GM12801 (cell line): Measurements from ENCODE around the gene RAD51AP2.

Experiments
- TF ChIP-seq, protein P1 (sequence below): IDR thresholded peaks from one replicate; pipeline ENCODE4 v1.5.1; 2011; ENCODE audit warnings: control low read depth; ENCODE audit not compliant: insufficient read length; ENCODE audit errors: extremely low read depth

The RAD51AP2 gene

DNA sequence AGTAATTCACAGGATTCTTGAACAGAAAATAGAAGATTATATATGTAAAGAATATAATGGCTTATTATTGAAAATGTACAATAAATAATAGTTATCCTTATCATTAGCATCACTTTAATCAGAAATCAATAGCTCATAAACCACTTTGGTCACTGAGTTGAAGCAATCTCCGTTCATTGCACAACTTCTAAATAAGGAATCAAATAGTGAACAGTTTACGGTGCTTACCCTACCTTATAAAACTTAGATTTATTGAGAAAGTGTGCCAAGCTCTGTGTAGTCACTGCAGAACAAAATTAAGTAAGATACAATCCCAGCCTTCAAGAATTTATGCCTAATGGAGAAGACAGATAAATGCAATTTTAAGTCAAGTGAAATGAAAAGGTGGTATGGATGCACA is 29.0 kb upstream of the RAD51AP2 start:
- TF ChIP-seq, protein P1, sequence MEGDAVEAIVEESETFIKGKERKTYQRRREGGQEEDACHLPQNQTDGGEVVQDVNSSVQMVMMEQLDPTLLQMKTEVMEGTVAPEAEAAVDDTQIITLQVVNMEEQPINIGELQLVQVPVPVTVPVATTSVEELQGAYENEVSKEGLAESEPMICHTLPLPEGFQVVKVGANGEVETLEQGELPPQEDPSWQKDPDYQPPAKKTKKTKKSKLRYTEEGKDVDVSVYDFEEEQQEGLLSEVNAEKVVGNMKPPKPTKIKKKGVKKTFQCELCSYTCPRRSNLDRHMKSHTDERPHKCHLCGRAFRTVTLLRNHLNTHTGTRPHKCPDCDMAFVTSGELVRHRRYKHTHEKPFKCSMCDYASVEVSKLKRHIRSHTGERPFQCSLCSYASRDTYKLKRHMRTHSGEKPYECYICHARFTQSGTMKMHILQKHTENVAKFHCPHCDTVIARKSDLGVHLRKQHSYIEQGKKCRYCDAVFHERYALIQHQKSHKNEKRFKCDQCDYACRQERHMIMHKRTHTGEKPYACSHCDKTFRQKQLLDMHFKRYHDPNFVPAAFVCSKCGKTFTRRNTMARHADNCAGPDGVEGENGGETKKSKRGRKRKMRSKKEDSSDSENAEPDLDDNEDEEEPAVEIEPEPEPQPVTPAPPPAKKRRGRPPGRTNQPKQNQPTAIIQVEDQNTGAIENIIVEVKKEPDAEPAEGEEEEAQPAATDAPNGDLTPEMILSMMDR = no peak

DNA sequence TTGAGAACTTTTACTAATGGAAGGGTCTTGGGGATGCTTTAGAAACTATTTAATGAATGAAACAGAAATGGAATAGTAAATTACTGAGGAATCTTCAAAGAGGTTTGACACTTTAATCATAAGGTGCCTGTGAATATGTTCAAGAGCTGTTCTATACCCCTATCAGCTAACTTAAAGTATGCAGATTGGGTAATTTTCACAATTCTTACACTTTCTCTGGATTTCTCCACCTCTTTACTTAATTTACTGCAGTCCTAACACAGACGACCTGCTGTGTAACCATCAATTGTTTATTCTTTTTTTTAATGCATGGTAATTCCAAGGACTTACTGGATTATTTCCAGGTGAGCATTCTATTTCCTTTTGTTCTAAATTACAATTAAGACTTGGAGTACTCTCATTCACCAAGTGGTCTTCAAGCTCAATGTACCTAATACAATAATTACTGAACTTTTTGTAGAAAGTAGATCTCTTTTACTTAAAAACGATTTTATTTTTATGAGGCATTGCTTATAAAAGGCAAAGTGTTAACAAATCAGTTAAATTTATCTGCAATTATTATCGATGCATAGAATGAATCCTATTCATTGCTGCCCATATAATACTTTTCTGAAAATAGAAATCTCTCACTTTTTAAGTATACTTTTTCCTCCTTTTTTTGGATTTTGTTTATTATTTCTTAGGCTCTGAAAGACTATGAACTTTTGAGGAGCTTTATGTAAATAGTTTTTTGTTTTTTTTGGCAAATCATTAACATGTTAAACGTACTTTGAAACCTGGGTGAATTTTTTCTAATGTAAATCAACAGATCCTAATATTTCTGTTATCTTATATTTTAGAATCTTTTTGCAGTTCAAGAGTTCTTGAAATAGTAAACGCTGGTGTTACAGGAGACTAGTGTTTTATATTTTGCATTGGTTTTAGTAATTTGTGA is 27.7 kb upstream of the RAD51AP2 start:
- TF ChIP-seq, protein P1 = no peak

DNA sequence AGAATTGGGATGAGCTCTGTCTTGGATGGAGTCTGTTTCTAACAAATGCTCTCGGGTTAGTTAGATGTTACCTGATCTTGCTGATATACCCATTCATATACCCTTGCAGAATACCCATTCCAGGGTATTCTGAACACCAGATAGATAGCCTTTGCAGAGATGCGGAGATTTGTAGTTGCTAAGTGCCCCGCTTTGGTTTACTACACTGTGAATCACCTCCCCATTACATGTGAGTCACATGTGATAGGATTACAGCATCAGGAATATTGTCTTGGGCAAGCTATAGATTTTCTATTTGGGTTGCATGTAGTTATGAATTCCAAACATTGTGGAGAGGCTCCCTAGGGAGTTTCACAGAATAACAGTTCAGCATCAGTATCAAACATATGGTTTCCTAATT is 26.0 kb upstream of the RAD51AP2 start:
- TF ChIP-seq, protein P1 = no peak

DNA sequence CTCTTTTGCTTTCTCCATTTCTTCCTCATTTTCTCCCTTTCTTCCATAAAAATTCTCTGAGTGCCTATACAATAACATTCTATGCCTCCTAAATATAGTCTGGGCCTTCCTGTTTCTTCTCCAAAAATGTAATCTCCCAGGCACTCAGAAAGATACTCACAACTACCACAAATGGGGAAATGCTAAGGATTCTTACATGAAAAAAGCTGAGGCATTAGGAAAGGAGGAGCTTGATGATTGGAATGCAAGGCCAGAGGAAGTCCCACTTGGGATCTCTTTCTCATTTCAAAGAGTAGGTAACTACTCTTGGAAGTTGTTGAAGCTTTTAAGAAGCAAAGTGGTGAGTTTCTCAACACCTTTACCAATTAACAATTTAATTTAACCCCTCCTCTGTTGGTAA is 25.6 kb upstream of the RAD51AP2 start:
- TF ChIP-seq, protein P1 = no peak

DNA sequence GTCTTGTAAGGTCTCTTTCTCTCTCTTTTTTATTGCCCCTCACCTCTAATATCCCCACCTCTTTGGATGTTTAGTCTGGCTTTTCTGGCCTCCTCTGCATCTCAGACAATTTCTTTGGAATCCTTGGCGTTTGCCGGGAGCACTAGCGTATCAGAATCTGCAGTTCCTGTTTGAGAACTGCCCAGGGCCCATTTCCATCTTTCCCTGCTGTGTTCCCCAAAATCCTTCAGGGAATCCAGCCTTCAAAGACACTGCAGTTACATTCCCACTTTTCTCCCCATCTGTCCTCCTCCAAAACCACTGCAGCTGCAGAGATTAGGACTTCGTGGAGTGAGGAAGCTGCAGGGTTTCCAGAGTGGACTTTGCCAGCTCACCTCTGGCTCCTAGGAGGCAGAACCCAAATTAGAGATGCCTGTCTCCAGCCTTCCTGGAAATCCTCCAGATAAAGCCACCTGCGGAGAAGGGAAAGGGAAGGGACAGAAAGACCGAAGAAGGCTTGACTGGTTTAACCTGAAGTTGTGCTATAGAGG is 25.0 kb upstream of the RAD51AP2 start:
- TF ChIP-seq, protein P1 = no peak

DNA sequence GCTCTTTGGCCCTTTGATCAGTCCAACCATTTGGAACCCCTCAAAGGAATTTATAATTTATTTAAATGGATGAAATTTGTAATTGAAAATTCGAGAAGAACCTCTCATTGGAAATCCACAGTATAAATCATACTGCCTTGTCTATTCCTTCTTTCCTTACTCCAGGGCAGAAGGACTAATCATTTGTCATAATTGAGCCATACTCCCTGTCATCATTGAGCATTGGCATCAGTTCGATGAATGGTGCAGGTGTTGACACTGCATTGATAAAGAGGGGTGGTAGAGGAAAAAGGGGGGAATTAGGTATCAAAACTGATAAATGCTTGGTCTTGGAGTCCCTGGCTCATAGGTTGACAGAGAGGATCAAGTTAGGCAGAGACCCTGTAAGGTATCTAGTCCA is 24.2 kb upstream of the RAD51AP2 start:
- TF ChIP-seq, protein P1 = no peak

DNA sequence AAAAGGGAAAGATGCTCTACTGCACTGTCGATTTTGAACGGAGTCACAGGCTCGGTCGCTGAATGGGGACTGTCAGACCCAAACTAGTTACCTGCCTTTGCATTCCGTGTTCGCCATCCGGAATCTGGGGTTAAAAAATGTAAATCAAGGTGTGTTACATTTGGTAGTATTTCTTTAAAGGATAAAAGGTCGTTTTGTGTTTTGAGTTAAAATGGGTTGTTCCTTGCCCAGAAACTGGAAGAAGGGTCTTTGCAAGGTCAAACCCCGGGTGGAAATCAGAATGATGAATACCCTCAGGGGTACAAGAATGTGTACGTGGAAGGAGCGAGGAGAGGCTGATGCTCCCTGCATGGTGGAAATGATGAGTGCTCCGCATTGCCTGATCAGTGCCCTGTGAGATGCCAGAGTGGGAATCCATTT is 23.3 kb upstream of the RAD51AP2 start:
- TF ChIP-seq, protein P1 = no peak
